Islet of Langerhans (tissue), 1 donor: ENCODE measurements around the gene ING5.

Source experiments
- FAIRE-seq: peaks from one replicate; lab custom pipeline; 2011; peaks lifted over from hg19 to GRCh38; lab: Jason Lieb, UNC

Gene ING5

DNA sequence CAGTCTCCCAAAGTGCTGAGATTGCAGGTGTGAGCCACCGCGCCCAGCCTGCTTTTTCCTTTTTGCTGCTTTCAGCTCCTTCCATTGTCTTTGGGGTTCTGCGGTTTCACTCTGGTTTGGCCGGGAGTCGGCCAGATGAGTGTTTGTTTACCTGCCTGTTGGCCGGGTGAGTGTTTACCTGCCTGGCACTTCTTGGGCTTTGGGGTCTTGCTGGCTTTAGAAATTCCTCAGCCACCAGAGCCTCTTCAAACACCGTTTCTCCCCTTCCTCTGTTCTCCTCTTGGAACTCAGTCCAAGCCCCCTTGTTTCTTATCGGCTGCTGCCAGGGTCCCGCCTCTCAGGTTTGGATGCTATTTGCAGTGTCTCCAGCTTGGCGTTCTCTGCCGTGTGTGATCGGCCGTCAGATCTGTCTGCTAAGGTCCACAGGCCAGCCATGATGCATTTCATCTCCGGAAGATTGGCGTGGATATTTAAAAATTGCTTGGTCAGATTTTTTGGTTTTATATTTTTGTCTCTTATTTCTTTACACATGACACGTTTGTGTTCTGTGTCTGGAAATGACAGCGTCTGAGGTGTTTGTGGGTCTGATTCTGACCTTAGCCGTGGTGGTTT, 60.6 kb downstream of the ING5 start:
- no peak for FAIRE-seq

DNA sequence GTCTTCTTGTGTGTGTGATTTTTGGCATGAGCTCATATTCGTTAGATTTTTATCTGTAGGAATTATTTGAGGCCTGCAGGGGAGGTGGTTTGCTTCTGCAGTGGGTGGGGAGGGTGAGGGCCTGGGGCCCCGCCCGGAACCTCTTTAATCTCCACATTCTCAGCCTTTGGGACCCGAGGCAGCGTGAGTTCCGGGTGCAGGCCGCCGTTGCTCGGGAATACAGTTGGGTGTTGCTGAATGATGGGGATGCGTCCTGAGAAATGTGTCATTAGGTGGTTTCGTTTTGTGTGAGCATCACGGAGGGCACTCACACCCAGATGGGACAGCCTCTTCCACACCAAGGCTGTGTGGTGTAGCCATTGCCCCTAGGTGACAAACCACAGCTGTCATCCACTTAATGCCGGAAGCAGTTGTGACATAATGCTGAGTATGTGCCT, 61.1 kb downstream of the ING5 start:
- FAIRE-seq = no peak

DNA sequence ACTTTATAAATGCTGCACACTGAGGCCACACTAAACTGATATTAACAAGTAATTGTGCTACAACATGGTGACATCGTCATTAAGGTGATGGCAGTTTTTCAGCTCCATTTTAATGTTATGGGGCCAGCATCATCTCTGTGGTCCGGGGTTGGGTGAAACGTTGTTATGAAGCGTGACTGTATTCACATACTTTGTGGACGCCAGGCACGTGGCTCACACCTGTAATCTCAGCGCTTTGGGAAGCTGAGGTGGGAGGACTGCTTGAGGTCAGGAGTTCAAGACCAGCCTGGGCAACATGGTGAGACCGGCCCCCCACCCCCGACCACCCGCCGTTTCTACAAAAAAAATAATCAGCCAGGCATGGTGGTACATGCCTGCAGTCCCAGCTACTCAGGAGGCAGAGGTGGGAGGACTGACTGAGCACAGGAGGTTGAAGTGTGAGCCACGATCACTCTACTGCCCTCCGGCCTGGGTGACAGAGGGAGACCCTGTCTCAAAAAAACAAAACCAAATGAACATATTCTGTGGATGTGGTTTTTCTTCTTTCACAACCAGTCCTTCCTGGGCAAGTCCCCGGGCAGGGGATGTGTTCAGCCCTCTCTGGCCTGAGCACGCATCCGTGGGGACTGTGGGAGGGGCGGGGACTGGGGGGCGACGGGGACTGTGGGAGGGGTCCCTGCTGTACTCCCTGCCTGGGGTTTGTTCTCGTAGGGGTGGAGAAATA, 61.9 kb downstream of the ING5 start:
- FAIRE-seq = no peak

DNA sequence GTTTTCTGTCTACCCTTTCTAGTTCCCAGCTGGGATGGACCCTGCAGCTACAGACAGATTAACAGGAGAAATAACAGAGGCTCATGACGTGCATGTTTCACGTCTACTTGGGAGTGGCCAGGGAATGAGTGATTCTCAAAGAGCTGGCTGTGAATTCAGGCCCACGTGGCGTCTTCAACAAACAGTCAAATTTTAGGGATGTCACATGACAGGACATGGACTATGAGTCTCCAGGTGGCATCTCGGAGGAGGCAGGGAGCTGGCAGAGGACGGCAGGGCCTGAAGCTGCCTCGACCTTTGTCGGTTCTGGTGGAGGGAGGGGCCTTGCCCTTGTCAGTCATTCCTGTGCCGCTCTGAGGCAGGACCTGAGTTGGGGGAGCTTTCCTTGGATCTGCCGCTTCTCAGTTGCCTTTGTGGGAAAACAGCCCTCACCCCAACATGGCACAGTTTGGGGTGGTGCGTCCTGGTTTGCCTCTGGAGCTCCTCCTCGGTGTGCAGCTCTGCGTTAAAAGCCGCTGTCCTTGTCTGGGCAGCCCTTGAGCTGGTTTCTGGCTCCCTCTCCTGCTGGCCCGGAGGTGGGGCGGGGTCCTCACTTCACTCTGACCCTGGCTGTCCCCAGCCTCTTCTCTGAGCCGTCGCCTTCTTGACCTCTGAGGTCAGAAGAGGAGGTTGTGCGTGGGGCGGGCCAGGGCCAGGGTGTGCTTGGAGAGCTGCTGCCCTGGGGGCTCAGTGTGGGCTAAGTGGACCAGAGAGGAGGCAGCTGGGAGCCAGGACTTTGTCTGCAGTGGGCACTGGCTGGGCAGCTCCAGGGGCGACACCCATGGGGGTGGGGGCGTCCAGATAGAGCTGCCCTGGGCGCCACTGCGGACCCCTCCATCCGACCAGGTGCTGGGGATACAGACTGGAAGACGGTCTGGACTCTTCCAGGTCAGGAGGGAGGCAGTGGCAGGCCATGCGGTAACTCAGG, 62.7 kb downstream of the ING5 start:
- FAIRE-seq = no peak

DNA sequence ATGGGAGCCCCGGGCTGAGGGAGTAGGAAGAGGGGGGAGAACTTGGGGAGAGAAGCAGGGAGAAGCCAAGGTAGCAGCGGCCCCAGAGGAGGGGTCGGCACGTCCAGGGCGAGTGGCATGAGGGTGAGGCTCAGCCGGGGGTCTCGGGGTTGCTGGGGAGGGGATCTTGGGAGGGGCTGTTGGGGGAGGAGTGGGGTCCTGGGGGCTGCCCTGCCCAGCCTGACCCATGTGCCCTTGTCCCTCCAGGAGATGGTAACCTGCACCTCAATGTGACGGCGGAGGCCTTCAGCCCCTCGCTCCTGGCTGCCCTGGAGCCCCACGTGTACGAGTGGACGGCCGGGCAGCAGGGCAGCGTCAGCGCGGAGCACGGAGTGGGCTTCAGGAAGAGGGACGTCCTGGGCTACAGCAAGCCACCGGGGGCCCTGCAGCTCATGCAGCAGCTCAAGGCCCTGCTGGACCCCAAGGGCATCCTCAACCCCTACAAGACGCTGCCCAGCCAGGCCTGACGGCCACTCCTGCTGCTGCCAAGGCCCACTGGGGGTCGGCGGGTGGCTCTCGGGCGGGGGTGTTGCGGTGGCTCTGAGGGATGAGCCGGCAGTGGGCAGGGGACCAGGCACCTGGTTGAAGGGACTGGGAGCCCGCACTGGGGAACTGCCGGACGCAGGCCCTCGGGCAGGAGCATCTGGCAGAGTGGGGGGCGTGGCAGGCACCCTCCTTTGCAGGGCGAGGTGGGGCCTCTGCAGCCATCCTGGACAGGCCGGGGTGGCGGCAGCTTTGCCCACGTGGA, 65.8 kb downstream of the ING5 start:
- no peak for FAIRE-seq

DNA sequence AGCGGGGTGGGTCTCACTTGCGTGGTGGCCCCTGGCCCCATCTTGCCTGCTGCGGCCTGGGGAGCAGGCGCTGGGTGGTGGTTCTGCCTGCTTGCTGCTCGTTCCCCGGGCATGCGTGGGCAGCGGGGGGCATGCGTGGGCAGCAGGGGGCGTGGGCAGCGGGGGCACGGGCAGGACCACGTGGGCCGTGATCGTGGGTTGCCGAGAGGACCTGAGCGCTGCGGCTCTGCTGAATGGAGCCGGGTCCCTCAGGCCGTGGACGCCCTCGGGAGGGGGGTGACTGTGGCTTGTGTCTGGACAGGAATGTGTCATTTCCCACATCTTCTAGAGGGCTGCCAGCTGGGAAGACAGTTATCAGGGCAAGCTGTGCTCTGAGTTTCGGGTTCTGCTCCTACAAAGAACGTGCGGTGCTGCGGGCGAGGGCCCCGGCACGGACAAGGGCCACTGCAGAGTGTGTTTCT, 66.4 kb downstream of the ING5 start:
- FAIRE-seq = no peak

DNA sequence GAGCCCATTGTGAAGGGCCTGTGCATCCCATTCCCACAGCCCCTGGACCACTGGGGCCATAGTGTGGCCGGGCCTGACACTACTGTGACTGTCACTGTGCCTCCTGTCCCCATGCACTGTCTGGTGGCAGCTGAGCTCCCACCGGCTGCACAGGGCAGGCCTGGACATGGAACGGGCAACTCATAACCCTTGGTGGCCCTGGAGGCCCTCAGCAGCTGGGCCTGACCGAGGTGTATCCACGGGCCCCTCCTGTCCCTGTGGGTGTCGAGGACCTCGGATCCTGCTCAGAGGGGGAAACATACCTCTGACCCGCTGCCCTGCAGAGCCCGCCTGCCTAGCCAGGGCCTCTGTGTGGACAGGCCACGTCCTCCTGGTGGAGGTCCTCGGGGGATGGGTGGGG, 67.0 kb downstream of the ING5 start:
- FAIRE-seq = no peak

DNA sequence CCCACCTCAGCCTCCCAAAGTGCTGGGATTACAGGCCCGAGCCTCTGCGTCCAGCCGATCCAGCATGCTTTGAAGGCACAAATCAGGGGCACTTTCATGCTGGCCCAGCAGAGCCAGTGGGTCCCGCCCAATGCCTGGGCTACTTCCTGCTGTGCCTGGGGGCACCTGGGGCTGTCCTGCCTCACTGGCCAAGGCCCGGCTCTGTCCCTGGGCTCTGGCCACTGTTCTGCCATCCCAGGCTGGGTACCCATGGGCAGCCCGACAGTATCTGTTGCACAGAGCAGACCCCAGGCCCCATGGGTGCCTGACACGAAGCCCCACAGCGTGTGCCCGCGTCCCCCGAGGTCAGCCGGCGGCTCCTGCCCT, 68.0 kb downstream of the ING5 start:
- FAIRE-seq = no peak

DNA sequence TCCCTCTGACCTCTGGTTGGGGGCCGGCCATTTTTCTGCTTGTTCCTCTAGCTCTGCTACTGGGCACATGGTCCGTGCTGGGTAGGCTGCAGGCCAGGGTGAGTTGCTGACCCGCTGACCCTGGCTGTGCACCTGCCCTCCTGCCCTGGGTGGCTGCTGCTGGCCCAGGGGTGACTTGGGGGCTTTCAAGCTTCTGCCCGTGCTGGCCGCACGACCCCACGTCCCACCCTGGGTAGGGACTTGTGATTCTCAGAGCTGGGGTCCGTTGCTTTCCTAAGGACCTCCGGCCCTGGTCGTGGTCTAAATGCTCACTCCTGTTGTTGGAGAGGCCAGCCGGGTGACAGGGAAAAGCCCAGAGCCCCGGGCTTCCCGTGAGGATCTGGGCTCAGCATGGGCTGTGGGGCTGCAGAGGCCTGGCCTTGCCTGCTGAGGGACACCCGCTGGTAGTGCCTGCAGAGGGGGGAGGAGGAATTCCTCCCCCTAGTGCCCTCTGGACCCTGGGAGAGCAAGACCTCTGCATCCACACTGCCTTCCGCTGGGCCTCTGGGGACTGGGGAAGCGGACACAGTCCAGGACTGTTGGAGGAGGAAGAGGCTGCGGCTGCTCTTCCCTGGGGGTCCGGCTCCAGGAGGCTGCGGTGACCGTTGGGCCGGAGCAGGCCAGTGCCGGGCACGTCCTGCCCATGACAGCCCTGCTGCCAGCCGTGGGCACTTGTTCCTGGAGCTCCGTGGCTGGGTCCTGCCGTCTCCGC, 68.5 kb downstream of the ING5 start:
- FAIRE-seq = no peak

DNA sequence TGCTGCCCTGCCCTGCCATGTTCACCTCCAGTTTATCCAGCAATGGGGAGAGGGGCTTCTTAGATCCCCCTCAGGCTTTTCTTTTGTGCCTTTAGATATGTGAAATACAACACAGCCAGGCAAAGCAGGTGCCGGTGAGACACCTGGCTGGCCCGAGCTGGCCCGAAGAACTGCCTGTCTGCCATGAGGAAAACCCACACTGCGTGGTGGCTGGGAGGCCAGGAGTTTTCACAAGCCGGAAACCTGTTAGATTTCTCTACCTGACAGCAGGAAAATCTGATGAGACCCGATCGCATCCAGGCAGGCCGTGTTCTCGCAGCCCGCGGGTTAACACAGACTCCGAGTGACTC, 69.1 kb downstream of the ING5 start:
- no peak for FAIRE-seq

DNA sequence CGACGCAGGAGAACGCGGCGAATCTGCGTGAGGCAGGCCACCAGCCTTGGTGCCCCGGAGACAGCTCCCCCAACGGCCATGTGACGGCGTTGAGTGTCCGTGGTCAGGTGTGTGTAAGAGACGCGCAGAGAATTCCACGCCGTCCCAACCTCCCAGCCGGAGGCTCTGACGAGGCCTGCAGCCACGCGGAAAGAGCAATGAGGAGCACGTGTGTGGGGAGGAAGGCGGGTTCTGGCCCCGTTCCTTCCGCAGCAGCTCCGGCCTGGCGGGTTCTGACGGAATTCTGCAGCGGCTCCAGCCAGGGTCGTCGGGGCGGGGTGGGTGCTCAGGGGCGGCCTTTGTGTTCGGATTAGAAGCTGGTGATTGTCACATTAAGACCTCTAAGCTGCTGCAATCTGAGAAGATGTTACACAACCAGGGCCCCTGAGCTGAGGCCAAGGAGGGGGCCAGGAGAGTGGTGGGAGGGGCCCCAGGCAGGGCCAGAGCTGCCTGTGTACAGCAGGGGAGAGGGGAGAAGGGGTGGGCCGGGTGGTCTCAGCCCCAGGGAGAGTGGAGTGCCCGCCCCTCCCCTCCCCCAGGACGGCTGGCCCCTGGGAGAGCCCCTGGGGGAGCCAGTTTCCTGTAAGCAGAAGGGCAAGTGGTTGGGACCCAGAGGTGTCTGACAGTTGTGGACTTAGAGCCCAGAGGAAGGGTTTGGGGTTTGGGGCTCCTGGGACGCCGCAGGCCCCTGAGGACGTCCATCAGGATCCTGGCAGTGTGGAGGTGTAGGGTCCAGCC, 69.6 kb downstream of the ING5 start:
- FAIRE-seq = no peak

DNA sequence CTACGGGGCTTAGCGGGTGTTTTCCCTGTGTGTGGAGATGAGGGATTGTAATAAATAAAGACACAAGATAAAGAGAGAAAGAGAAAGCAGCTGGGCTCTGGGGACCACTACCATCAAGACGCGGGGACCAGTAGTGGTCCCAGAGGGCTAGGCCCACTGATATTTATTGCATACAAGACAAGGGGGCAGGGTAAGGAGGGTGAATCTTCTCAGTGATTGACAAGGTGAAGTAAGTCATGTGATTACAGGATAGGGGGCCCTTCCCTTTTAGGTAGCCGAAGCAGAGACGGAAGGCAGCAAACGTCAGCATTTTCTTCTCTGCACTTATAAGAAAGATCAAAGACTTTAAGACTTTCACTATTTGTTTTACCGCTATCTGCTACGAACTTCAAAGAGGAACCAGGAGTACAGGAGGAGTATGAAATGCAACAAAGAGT, 70.2 kb downstream of the ING5 start:
- no peak for FAIRE-seq

DNA sequence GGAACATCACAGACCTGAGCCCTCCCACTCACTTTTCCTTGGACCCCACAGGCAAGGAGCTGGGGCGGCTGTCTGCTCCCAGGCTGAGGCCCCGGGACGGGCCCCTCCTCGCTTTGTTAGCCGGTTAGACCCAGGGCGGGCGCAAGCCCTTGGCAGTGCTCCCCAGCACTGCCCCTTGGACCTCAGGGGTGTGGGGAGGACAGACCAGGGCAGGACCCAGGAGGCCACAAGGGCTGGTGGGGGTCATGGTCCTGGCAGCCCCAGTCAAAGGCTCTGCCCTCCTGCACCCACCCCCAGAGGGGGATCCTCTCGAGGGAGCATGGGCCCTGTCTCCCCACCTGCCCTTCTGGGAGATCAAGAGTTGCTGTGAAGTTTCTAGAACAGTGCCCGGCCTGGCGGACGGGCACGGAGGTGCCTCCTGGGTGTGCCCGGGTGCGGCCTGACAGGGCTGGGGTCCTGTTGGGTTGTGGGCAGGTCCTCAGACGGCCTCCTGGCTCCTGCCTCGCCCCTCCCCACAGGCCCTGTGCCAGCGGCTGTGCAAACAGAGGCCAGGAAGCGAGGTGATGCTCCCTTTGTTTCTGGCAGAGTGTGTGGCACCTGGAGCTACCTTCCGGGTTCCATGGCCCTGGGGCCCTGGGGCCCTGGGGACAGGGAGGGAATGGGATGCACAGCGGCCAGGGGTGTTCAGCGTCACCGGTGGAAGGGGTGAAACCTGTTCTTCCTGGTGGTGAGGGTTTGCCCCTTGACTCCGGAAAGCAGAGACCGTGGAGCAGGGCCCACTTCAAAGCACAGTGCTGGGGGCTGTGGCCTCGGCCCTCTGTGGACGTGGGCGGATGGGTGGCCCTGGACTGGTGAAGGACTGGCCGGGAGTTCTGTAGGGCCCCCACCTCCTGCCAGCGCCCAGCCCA, 71.9 kb downstream of the ING5 start:
- no peak for FAIRE-seq

DNA sequence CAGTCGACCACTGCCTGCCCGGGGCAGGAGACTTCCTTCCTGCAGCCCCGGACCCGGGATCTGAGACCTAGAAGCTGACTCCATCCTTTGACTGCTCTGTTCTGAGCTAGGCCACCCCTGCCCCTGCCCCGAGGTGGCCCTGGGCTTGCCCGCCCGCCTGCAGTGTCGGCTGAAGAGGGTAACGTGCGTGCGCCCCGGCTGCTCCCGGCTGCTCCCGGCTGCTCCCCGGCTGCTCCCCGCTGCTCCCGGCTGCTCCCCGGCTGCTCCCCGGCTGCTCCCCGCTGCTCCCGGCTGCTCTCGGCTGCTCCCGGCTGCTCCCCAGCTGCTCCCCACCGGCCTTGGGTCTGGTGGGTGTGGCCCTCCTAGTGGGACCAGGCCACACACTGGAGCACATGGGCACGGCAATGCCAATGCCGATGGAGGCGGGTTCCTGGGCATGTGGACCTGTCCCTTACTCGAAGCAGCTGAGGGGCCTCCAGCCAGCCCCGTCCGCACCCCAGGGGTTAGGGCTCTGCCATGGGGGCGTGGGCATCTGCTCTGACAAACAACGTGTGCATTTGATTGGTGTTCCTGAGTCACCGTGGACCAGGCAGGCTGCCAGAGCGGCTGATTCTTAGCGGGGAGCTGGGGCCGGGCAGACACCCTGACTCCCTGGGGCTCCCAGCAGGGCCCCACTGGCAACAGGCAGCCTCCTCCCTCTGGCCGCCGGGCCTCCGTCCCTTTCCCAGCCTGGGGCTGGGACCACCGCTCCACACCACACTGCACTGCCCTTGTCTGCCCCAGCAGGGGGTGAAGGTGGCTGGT, 72.8 kb downstream of the ING5 start:
- FAIRE-seq = no peak

DNA sequence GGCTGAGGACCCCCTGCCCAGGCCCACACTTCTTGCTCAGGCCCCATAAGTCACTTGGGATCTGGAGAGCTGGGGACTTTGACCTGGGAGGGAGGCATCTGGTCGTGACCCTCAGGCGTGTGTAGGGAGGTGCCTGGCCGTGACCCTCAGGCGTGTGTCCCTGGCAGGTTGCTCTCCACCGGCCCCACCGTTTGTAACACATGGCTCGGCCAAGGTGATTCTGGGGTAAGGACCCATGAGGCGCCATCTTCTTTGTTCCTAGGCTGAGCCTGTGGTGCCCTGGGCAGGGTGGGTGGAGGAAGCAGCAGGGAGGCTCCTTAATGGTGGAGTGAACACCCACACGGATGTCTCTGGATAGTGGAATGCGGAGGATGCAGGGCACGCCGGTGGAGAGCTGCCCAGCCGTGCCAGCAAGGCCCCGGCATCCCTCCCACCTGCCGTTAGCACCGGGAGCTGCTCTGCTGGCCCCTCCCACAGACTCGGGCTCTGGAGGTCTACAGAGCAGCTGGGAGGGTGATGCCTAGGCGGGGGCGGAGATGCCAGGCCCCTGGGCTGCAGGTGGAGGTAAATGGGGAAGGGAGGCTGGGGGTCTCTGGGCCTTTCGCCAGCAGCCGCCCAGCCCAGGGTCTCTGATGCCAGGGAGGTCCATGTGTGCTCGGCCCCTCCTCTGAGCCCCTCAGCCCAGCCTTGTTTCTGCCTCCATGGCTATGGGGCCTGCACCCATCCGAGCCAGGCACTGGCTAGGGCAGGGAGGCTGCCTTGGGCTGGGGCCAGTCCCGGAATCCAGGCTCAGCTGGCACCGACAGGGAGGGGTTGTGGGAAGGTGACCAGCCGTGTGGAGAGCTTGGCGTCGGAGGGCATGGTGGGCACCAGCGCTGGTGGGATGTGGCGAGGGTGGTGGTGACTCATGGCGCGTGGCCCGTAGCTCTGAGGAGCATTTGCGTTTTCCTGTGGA, 73.7 kb downstream of the ING5 start:
- no peak for FAIRE-seq

DNA sequence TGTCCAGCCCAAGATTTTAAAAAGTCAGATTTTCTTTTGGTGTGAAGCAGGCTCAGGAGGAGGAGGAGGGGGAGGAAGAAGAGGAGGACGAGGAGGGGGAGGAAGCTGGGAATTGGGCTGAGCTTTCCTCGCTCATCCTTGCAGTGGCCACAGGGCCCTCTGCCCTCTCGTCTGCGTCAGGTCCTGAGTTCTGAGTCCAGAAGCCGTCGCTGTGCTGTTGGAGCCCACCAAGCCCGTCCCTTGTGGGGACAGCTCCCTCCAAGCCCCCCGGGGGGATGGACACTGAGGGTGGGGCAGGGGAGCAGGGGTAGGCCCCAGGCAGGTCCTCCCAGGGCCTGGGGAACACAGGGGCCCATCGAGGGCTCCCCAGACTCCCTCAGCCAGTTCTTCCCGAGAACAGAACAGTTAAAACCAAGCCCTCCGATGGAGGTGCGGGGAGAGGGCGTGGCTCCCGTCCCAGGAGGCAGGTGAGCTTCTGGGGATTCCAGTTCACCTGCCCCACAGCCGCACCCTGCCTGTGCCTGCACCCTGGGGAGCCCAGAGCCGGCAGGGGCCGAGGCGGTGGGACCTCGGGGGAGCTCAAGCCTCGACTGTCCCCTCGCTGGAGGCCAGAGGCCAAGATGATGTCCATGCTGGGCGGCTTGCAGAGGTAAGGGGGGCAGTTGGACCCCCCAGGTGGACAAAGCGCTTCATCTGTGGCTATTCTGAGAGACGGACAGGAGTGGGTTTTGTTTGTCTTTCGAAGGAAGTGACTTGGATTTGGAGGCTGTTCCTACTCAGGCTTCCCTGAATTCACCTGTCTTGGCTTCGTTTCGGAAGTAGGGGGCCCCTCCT, 74.7 kb downstream of the ING5 start, which contains the start of gene GAL3ST2:
Gene GAL3ST2 (plus strand): TSS at position 487 of the 834 bp plus-strand sequence. CDS start 134 bp downstream, at position 621.
- no peak for FAIRE-seq
